ENCODE results near the gene PLVAP.

PLVAP gene

GRCh38 chr19:17376935-17377600 lies at the start of gene PLVAP:
PLVAP (minus strand) TSS chr19:17377342; CDS start chr19:17377288, 54 bp downstream.
- no peak for DNase-seq

- DNase-seq = no peak
These were observed 47.7 kb upstream of the PLVAP start for GRCh38 chr19:17424743-17425365.

GRCh38 chr19:17423429-17424208 lies 46.5 kb upstream of the PLVAP start:
- DNase-seq = no peak

GRCh38 chr19:17421942-17422341 lies 44.8 kb upstream of the PLVAP start:
- no peak for DNase-seq

- peak in 1 of 2 experiments; percentile 19 for DNase-seq
These were observed 43.4 kb upstream of the PLVAP start for GRCh38 chr19:17420475-17420924.

- peak; percentile 93 to 96 for DNase-seq
These were observed 42.7 kb upstream of the PLVAP start, which contains the start of gene MVB12A for GRCh38 chr19:17419621-17420474. MVB12A (plus strand) TSS chr19:17420047; CDS start chr19:17420136, 89 bp downstream.

- no peak for DNase-seq
These were observed 42.0 kb upstream of the PLVAP start for GRCh38 chr19:17419154-17419620.

GRCh38 chr19:17418710-17419109 lies 41.6 kb upstream of the PLVAP start:
- DNase-seq = no peak

GRCh38 chr19:17415121-17415520 lies 38.0 kb upstream of the PLVAP start:
- DNase-seq = no peak

GRCh38 chr19:17414097-17414496 lies 37.0 kb upstream of the PLVAP start:
- DNase-seq = no peak

- DNase-seq = no peak
These were observed 34.7 kb upstream of the PLVAP start for GRCh38 chr19:17411801-17412200.

- DNase-seq = no peak
These were observed 32.8 kb upstream of the PLVAP start for GRCh38 chr19:17409990-17410389.

GRCh38 chr19:17406887-17407196 lies 29.7 kb upstream of the PLVAP start:
- DNase-seq = no peak

GRCh38 chr19:17406046-17406886 lies 29.1 kb upstream of the PLVAP start:
- DNase-seq = no peak

- DNase-seq = peak; percentile 41 to 69
These were observed 28.3 kb upstream of the PLVAP start, which contains the start of gene BST2 for GRCh38 chr19:17405250-17406045. BST2 (minus strand) TSS chr19:17405630; CDS start chr19:17405575, 55 bp downstream.

- no peak for DNase-seq
These were observed 27.6 kb upstream of the PLVAP start for GRCh38 chr19:17404621-17405249.

GRCh38 chr19:17404015-17404414 lies 26.9 kb upstream of the PLVAP start:
- DNase-seq = no peak

GRCh38 chr19:17402982-17403855 lies 26.1 kb upstream of the PLVAP start:
- peak; percentile 33 to 50 for DNase-seq

- no peak for DNase-seq
These were observed 24.5 kb upstream of the PLVAP start for GRCh38 chr19:17401628-17402027.
